ENCODE results near the gene GLYATL1.

Gene GLYATL1

GRCh38 chr11:58963551-58964104, 24.3 kb downstream of the GLYATL1 start:
- H3K4me3 ChIP-seq (ENCODE audit: insufficient read length, low read depth) = no peak overlapping the region
- TF ChIP-seq ZNF274 (IDR thresholded peaks at IDR 0.05; ENCODE audit: low read depth, low read length) (no peak), SUZ12 (IDR thresholded peaks at IDR 0.05; ENCODE audit: extremely low read depth, insufficient read depth, insufficient read length) (no peak), YY1 (IDR thresholded peaks at IDR 0.05; ENCODE audit: insufficient read depth, insufficient read length) (no peak)
- DNase-seq (ENCODE audit: low read depth, low spot score) = peak; percentile 11
- no peaks in the 10 kb centered on the region; the same call in 1 of the 2 replicates for H3K9me3 ChIP-seq (ENCODE audit: insufficient read depth, low read length)
- no peak overlapping the region for H3K9ac ChIP-seq (ENCODE audit: insufficient read length, low read depth)
- H3K36me3 ChIP-seq (ENCODE audit: insufficient read depth, insufficient read length, low read length) = no peaks in the 10 kb centered on the region
- no peaks in the 10 kb centered on the region for H3K4me1 ChIP-seq (ENCODE audit: insufficient read depth, insufficient read length)
- H3K27me3 ChIP-seq (ENCODE audit: insufficient read depth, insufficient read length) = no peaks in the 10 kb centered on the region

GRCh38 chr11:58965246-58965985, 26.1 kb downstream of the GLYATL1 start:
- DNase-seq (ENCODE audit: low read depth, low spot score) = no peak

GRCh38 chr11:58968251-58968711, 29.0 kb downstream of the GLYATL1 start:
- Histone ChIP-seq H3K4me1 (ENCODE audit: insufficient read depth, insufficient read length) (no peaks in the 10 kb centered on the region), H3K9me3 (ENCODE audit: insufficient read depth, low read length) (peaks cover 17% of the 10 kb centered on the region), H3K9ac (ENCODE audit: insufficient read length, low read depth) (no peak overlapping the region), H3K4me3 (ENCODE audit: insufficient read length, low read depth) (no peak overlapping the region), H3K36me3 (ENCODE audit: insufficient read depth, insufficient read length, low read length) (no peaks in the 10 kb centered on the region), H3K27me3 (ENCODE audit: insufficient read depth, insufficient read length) (no peaks in the 10 kb centered on the region)
- DNase-seq (ENCODE audit: low read depth, low spot score) = no peak
- no peak for TF ChIP-seq SUZ12 (IDR thresholded peaks at IDR 0.05; ENCODE audit: extremely low read depth, insufficient read depth, insufficient read length)
- no peak for TF ChIP-seq YY1 (IDR thresholded peaks at IDR 0.05; ENCODE audit: insufficient read depth, insufficient read length)
- no peak for TF ChIP-seq ZNF274 (IDR thresholded peaks at IDR 0.05; ENCODE audit: low read depth, low read length)

More at GRCh38 chr11:58965246-58965985, 26.1 kb downstream of the GLYATL1 start:
- H3K9me3 ChIP-seq (ENCODE audit: insufficient read depth, low read length) = no peaks in the 10 kb centered on the region; the same call in 1 of the 2 replicates
- TF ChIP-seq ZNF274 (IDR thresholded peaks at IDR 0.05; ENCODE audit: low read depth, low read length) = no peak
- no peak for TF ChIP-seq SUZ12 (IDR thresholded peaks at IDR 0.05; ENCODE audit: extremely low read depth, insufficient read depth, insufficient read length)
- no peak for TF ChIP-seq YY1 (IDR thresholded peaks at IDR 0.05; ENCODE audit: insufficient read depth, insufficient read length)
- no peaks in the 10 kb centered on the region for H3K4me1 ChIP-seq (ENCODE audit: insufficient read depth, insufficient read length)
- no peak overlapping the region for H3K9ac ChIP-seq (ENCODE audit: insufficient read length, low read depth)
- no peaks in the 10 kb centered on the region for H3K27me3 ChIP-seq (ENCODE audit: insufficient read depth, insufficient read length)
- no peaks in the 10 kb centered on the region for H3K36me3 ChIP-seq (ENCODE audit: insufficient read depth, insufficient read length, low read length)
- H3K4me3 ChIP-seq (ENCODE audit: insufficient read length, low read depth) = no peak overlapping the region

- no peak overlapping the region for H3K4me3 ChIP-seq (ENCODE audit: insufficient read length, low read depth)
- no peak overlapping the region for H3K9ac ChIP-seq (ENCODE audit: insufficient read length, low read depth)
- no peaks in the 10 kb centered on the region for H3K4me1 ChIP-seq (ENCODE audit: insufficient read depth, insufficient read length)
- DNase-seq (ENCODE audit: low read depth, low spot score) = no peak
- H3K36me3 ChIP-seq (ENCODE audit: insufficient read depth, insufficient read length, low read length) = no peaks in the 10 kb centered on the region
- H3K27me3 ChIP-seq (ENCODE audit: insufficient read depth, insufficient read length) = peaks cover 3% of the 10 kb centered on the region
- no peak for TF ChIP-seq SUZ12 (IDR thresholded peaks at IDR 0.05; ENCODE audit: extremely low read depth, insufficient read depth, insufficient read length)
- TF ChIP-seq ZNF274 (IDR thresholded peaks at IDR 0.05; ENCODE audit: low read depth, low read length) = no peak
- no peak for TF ChIP-seq YY1 (IDR thresholded peaks at IDR 0.05; ENCODE audit: insufficient read depth, insufficient read length)
- peaks cover 9% of the 10 kb centered on the region; the same call in 1 of the 2 replicates for H3K9me3 ChIP-seq (ENCODE audit: insufficient read depth, low read length)
Measured at GRCh38 chr11:58977470-58977869, 38.2 kb downstream of the GLYATL1 start.

GRCh38 chr11:58979222-58979621, 39.9 kb downstream of the GLYATL1 start:
- no peak for DNase-seq (ENCODE audit: low read depth, low spot score)
- Histone ChIP-seq H3K9me3 (ENCODE audit: insufficient read depth, low read length) (no peaks in the 10 kb centered on the region), H3K4me3 (ENCODE audit: insufficient read length, low read depth) (no peak overlapping the region), H3K4me1 (ENCODE audit: insufficient read depth, insufficient read length) (no peaks in the 10 kb centered on the region), H3K27me3 (ENCODE audit: insufficient read depth, insufficient read length) (peaks cover 3% of the 10 kb centered on the region), H3K9ac (ENCODE audit: insufficient read length, low read depth) (no peak overlapping the region), H3K36me3 (ENCODE audit: insufficient read depth, insufficient read length, low read length) (no peaks in the 10 kb centered on the region)
- TF ChIP-seq YY1 (IDR thresholded peaks at IDR 0.05; ENCODE audit: insufficient read depth, insufficient read length) = no peak
- no peak for TF ChIP-seq SUZ12 (IDR thresholded peaks at IDR 0.05; ENCODE audit: extremely low read depth, insufficient read depth, insufficient read length)
- TF ChIP-seq ZNF274 (IDR thresholded peaks at IDR 0.05; ENCODE audit: low read depth, low read length) = no peak

GRCh38 chr11:58980159-58980843, 41.0 kb downstream of the GLYATL1 start:
- DNase-seq (ENCODE audit: low read depth, low spot score) = no peak
- no peak overlapping the region for H3K4me3 ChIP-seq (ENCODE audit: insufficient read length, low read depth)
- no peaks in the 10 kb centered on the region for H3K36me3 ChIP-seq (ENCODE audit: insufficient read depth, insufficient read length, low read length)
- H3K27me3 ChIP-seq (ENCODE audit: insufficient read depth, insufficient read length) = peaks cover 3% of the 10 kb centered on the region
- H3K9me3 ChIP-seq (ENCODE audit: insufficient read depth, low read length) = no peaks in the 10 kb centered on the region
- TF ChIP-seq YY1 (IDR thresholded peaks at IDR 0.05; ENCODE audit: insufficient read depth, insufficient read length) (no peak), ZNF274 (IDR thresholded peaks at IDR 0.05; ENCODE audit: low read depth, low read length) (no peak), SUZ12 (IDR thresholded peaks at IDR 0.05; ENCODE audit: extremely low read depth, insufficient read depth, insufficient read length) (no peak)
- H3K4me1 ChIP-seq (ENCODE audit: insufficient read depth, insufficient read length) = no peaks in the 10 kb centered on the region
- H3K9ac ChIP-seq (ENCODE audit: insufficient read length, low read depth) = no peak overlapping the region

- no peaks in the 10 kb centered on the region for H3K36me3 ChIP-seq (ENCODE audit: insufficient read depth, insufficient read length, low read length)
- no peak for TF ChIP-seq ZNF274 (IDR thresholded peaks at IDR 0.05; ENCODE audit: low read depth, low read length)
- no peak for TF ChIP-seq SUZ12 (IDR thresholded peaks at IDR 0.05; ENCODE audit: extremely low read depth, insufficient read depth, insufficient read length)
- TF ChIP-seq YY1 (IDR thresholded peaks at IDR 0.05; ENCODE audit: insufficient read depth, insufficient read length) = no peak
- no peaks in the 10 kb centered on the region for H3K9me3 ChIP-seq (ENCODE audit: insufficient read depth, low read length)
- no peak overlapping the region for H3K9ac ChIP-seq (ENCODE audit: insufficient read length, low read depth)
- no peak for DNase-seq (ENCODE audit: low read depth, low spot score)
- no peaks in the 10 kb centered on the region for H3K27me3 ChIP-seq (ENCODE audit: insufficient read depth, insufficient read length)
- H3K4me1 ChIP-seq (ENCODE audit: insufficient read depth, insufficient read length) = no peaks in the 10 kb centered on the region
- H3K4me3 ChIP-seq (ENCODE audit: insufficient read length, low read depth) = no peak overlapping the region
Measured at GRCh38 chr11:58992489-58992888, 53.2 kb downstream of the GLYATL1 start.

Measured in NT2/D1 (cell line).